H1 (cell line): ENCODE data around the gene CRYGD. TPM values are rescaled to one million over a fixed set of nuclear protein-coding genes. Genes with fewer than 3 reads are reported as not detected.

Experiments used
- CTCF ChIA-PET: fragments of 300-600 bp; sonication (Branson Sonifier 250); formaldehyde crosslinking; loops from one replicate; lab custom pipeline; 2021; ENCODE audit not compliant: partially characterized antibody; lab: Charles Lee
- POLR2A ChIA-PET: fragments of 300-600 bp; sonication (Branson Sonifier 250); formaldehyde crosslinking; loops from one replicate; lab custom pipeline; 2021; ENCODE audit warnings: inconsistent platforms; ENCODE audit not compliant: partially characterized antibody; lab: Charles Lee
- DNase-seq, 2 experiments: peaks; one replicate each; pipeline versions ENCODE4 v3.0.0 to v3.0.0-alpha.2; 2010 to 2022; ENCODE audit warnings: low spot score in 2 of 2, low read depth in 1 of 2, mixed read lengths in 1 of 2
- FAIRE-seq: peaks from 2 replicates; lab custom pipeline; 2011; peaks lifted over from hg19 to GRCh38; lab: Jason Lieb, UNC
- H2AFZ ChIP-seq: 2 replicates; pipeline ENCODE4 v1.8.1; 2012; ENCODE audit warnings: low read length, inconsistent platforms
- H2AK5ac ChIP-seq: 2 replicates; pipeline ENCODE4 v1.6.1; 2013; ENCODE audit warnings: low read depth, low read length
- H2BK120ac ChIP-seq: replicated peaks from 2 replicates; pipeline ENCODE3; 2013; ENCODE audit warnings: low read depth, low read length, inconsistent platforms
- H2BK12ac ChIP-seq: 2 replicates; pipeline ENCODE4 v1.6.1; 2013; ENCODE audit warnings: low read depth, low read length
- H2BK15ac ChIP-seq: 2 replicates; pipeline ENCODE4 v1.6.1; 2013; ENCODE audit warnings: low read length
- H2BK20ac ChIP-seq: 2 replicates; pipeline ENCODE4 v1.6.1; 2013; ENCODE audit warnings: low read length
- H2BK5ac ChIP-seq: 2 replicates; pipeline ENCODE4 v1.6.1; 2013; ENCODE audit warnings: low read depth, low read length
- H3K14ac ChIP-seq: 2 replicates; pipeline ENCODE4 v1.6.1; 2013; ENCODE audit warnings: inconsistent platforms; ENCODE audit not compliant: insufficient read length
- H3K18ac ChIP-seq: 2 replicates; pipeline ENCODE4 v1.6.1; 2013; ENCODE audit warnings: low read length; ENCODE audit errors: extremely low read depth
- H3K23ac ChIP-seq: 2 replicates; pipeline ENCODE4 v1.6.1; 2013; ENCODE audit warnings: inconsistent platforms; ENCODE audit not compliant: insufficient read length
- H3K23me2 ChIP-seq: 2 replicates; pipeline ENCODE4 v1.6.1; 2013; ENCODE audit warnings: low read depth, low read length
- H3K27ac ChIP-seq: 2 replicates; pipeline ENCODE4 v1.6.1; 2011; ENCODE audit warnings: low read depth, low read length, inconsistent platforms
- H3K27me3 ChIP-seq, 4 experiments: replicated peaks in 1 of 4; 1 replicate in 1 of 4; 2 replicates in 3 of 4; pipeline versions ENCODE4 v1.6.1 to v1.8.1; 2011 to 2013; ENCODE audit warnings: low read length in 3 of 4, mild to moderate bottlenecking in 3 of 4, inconsistent platforms in 2 of 4, mixed read lengths in 2 of 4, moderate library complexity in 1 of 4; ENCODE audit not compliant: control insufficient read depth in 3 of 4, insufficient read depth in 3 of 4; ENCODE audit errors: extremely low read depth in 1 of 4
- H3K36me3 ChIP-seq, 4 experiments: 2 replicates each; pipeline versions ENCODE4 v1.6.1 to v1.8.1; 2011 to 2013; ENCODE audit warnings: mild to moderate bottlenecking in 4 of 4, low read length in 3 of 4, moderate library complexity in 2 of 4, control low read depth in 1 of 4, inconsistent platforms in 1 of 4; ENCODE audit not compliant: insufficient read depth in 4 of 4, control insufficient read depth in 2 of 4
- H3K4ac ChIP-seq: replicated peaks from 2 replicates; pipeline ENCODE3; 2013; ENCODE audit warnings: low read length, low read depth, mixed read lengths, inconsistent platforms; ENCODE audit not compliant: insufficient read length
- H3K4me1 ChIP-seq, 4 experiments: replicated peaks in 1 of 4; 1 replicate in 1 of 4; 2 replicates in 3 of 4; pipeline versions ENCODE4 v1.6.1 to v1.8.1; 2011 to 2013; ENCODE audit warnings: low read length in 3 of 4, inconsistent platforms in 2 of 4, mixed read lengths in 1 of 4; ENCODE audit not compliant: insufficient read depth in 4 of 4, control insufficient read depth in 3 of 4
- H3K4me2 ChIP-seq, 2 experiments: 2 replicates each; pipeline versions ENCODE4 v1.6.1 to v1.8.1; 2011 to 2013; ENCODE audit warnings: low read depth in 2 of 2, low read length in 2 of 2, control low read depth in 1 of 2, inconsistent platforms in 1 of 2, mild to moderate bottlenecking in 1 of 2; ENCODE audit not compliant: insufficient read depth in 1 of 2
- H3K4me3 ChIP-seq, 4 experiments: fragments of 200-600, 300-600 bp in 1 of 4; sonication (generic), shearing (Covaris generic), sonication (Bioruptor Twin) in 1 of 4; 2 replicates each; pipeline versions ENCODE4 v1.5.1 to v1.8.1; 2011 to 2016; ENCODE audit warnings: low read length in 4 of 4, low read depth in 3 of 4, control low read depth in 2 of 4, inconsistent platforms in 2 of 4, mild to moderate bottlenecking in 2 of 4, mixed read lengths in 1 of 4, moderate library complexity in 1 of 4; ENCODE audit not compliant: insufficient read depth in 2 of 4; ENCODE audit errors: extremely low read depth in 1 of 4
- H3K56ac ChIP-seq: replicated peaks from 2 replicates; pipeline ENCODE3; 2013; ENCODE audit warnings: low read depth, mild to moderate bottlenecking, mixed read lengths, low read length, inconsistent platforms; ENCODE audit not compliant: insufficient read length
- H3K79me1 ChIP-seq: 2 replicates; pipeline ENCODE4 v1.6.1; 2013; ENCODE audit warnings: low read depth, low read length, control low read depth
- H3K79me2 ChIP-seq, 2 experiments: 2 replicates each; pipeline versions ENCODE4 v1.6.1 to v1.8.1; 2012 to 2013; ENCODE audit warnings: low read length in 2 of 2, mild to moderate bottlenecking in 2 of 2, inconsistent platforms in 1 of 2; ENCODE audit not compliant: insufficient read depth in 2 of 2, control insufficient read depth in 1 of 2
- H3K9ac ChIP-seq, 4 experiments: replicated peaks in 1 of 4; 1 replicate in 1 of 4; 2 replicates in 3 of 4; pipeline versions ENCODE4 v1.6.1 to v1.8.1; 2011 to 2013; ENCODE audit warnings: low read depth in 3 of 4, low read length in 3 of 4, control low read depth in 2 of 4, mild to moderate bottlenecking in 2 of 4, moderate library complexity in 2 of 4, inconsistent platforms in 1 of 4; ENCODE audit errors: extremely low read depth in 1 of 4
- H3K9me3 ChIP-seq, 2 experiments: 2 replicates each; pipeline versions ENCODE4 v1.6.1 to v1.8.1; 2012 to 2013; ENCODE audit warnings: mild to moderate bottlenecking in 2 of 2, moderate library complexity in 2 of 2, control low read depth in 1 of 2, inconsistent platforms in 1 of 2, low read depth in 1 of 2, low read length in 1 of 2, mixed read lengths in 1 of 2; ENCODE audit not compliant: insufficient read depth in 2 of 2
- H4K20me1 ChIP-seq, 2 experiments: replicated peaks in 1 of 2; 2 replicates each; pipeline versions ENCODE3 to v1.8.1; 2011 to 2013; ENCODE audit warnings: inconsistent platforms in 2 of 2, low read length in 2 of 2, mild to moderate bottlenecking in 1 of 2; ENCODE audit not compliant: insufficient read depth in 2 of 2, control insufficient read depth in 1 of 2
- H4K5ac ChIP-seq: 2 replicates; pipeline ENCODE4 v1.6.1; 2013; ENCODE audit warnings: low read length, low read depth, mixed read lengths, inconsistent platforms; ENCODE audit not compliant: insufficient read length
- H4K8ac ChIP-seq: 2 replicates; pipeline ENCODE4 v1.8.0; 2013; ENCODE audit warnings: mild to moderate bottlenecking, moderate library complexity, low read length, inconsistent platforms; ENCODE audit not compliant: insufficient read depth; ENCODE audit errors: extremely low read depth
- H4K91ac ChIP-seq: replicated peaks from 2 replicates; pipeline ENCODE3; 2013; ENCODE audit warnings: low read length, mixed read lengths, inconsistent platforms; ENCODE audit not compliant: insufficient read length
- SUZ12 ChIP-seq: fragments of 200-600 bp; sonication (generic); IDR thresholded peaks from 2 replicates; pipeline ENCODE4 v1.6.1; 2012; ENCODE audit warnings: mild to moderate bottlenecking, inconsistent platforms, low read length, moderate library complexity, mixed read lengths
- WGBS, 2 experiments: shearing (Covaris generic) in 1 of 2; methylation state at CpG; one replicate each; pipeline versions ENCODE4 v1.1.6 to v1.1.7; 2013 to 2015; ENCODE audit warnings: low lambda C conversion rate in 2 of 2, mixed read lengths in 2 of 2, inconsistent platforms in 1 of 2, low coverage in 1 of 2, missing lambda C conversion rate in 1 of 2; ENCODE audit not compliant: insufficient replicate concordance in 2 of 2, insufficient coverage in 1 of 2, insufficient read length in 1 of 2; ENCODE audit errors: extremely low coverage in 1 of 2, missing lambda C conversion rate in 1 of 2; 5-methylcytosine and 5-hydroxymethylcytosine counted together
- polyA plus RNA-seq, 7 experiments: library from polyadenylated mRNA; depleted of rRNA in 3 of 7; stranded (reverse) in 5 of 7; unstranded in 2 of 7; fragments of >200 nt in 5 of 7; fragments of 200-250 nt in 2 of 7; gene quantifications; 1 replicate in 5 of 7; 2 replicates in 1 of 7; 4 replicates in 1 of 7; pipeline versions ENCODE4 v1.2.1 to v1.2.3, GENCODE V29; 2011 to 2013; ENCODE audit warnings: missing spikeins in 2 of 7, mixed read lengths in 2 of 7
- total RNA-seq: library from RNA; stranded (reverse); fragmentation: NEBNext Ultra II Directional; extraction: Animal tissue kit (Norgen Biotek cat#: 25700); gene quantifications from 2 replicates; pipeline ENCODE4 v1.2.1, GENCODE V29; 2021

CRYGD gene
- total and polyA plus RNA-seq, 2 of the 8 experiments (the other 6 are each of a cell fraction or from before 2014, with no cell fraction given) = 2.9 to 7.1 TPM

DNA sequence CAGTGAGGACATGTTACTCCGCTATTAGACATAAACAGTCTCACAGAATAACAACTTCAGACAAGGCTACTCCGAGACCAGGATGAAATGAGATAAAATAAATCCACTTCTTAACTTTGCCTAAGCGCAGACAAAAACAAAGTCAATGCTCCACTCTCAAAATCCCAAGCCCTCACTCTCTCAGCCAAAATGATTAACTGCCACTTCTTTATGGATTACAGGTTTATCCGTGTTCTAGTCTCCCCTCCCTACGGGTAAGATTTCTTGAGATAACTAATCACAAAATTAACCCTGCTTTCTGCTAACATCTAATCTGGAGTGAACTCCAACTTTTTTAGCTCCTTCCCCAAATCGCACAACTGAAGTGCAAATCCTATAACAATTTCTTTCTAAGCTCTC lies 6.4 kb upstream of the CRYGD start:
- CTCF ChIA-PET = interaction anchor here (0.6 to 3.7 kb wide), 7 partner anchors 11 to 45 kb away, joined by 3 to 17 read pairs (median 4); no protein-coding TSS in a partner anchor

More for the DNA sequence above, 6.4 kb upstream of the CRYGD start:
- H2BK20ac ChIP-seq = no peak overlapping the region
- 89% methylated on average over 6 of the region's 6 CpGs; no CpG with 5 or more reads in 1 of the 2 experiments for WGBS, 2 experiments
- no peaks in the 10 kb centered on the region for H3K36me3 ChIP-seq
- no peak overlapping the region for H2BK12ac ChIP-seq
- H2BK5ac ChIP-seq = no peak overlapping the region
- H3K56ac ChIP-seq = no peak overlapping the region
- H3K23me2 ChIP-seq = no peaks in the 10 kb centered on the region
- H2BK15ac ChIP-seq = no peak overlapping the region
- no peak overlapping the region for H4K8ac ChIP-seq
- H3K4ac ChIP-seq = no peak overlapping the region
- H3K4me3 ChIP-seq = no peak overlapping the region
- H3K9ac ChIP-seq = no peak overlapping the region
- no peaks in the 10 kb centered on the region for H3K27me3 ChIP-seq
- no peaks in the 10 kb centered on the region for H3K4me1 ChIP-seq
- DNase-seq = no peak
- no peaks in the 10 kb centered on the region for H3K79me2 ChIP-seq
- H2AK5ac ChIP-seq = no peak overlapping the region
- H2AFZ ChIP-seq = no peak overlapping the region
- no peaks in the 10 kb centered on the region for H3K79me1 ChIP-seq
- TF ChIP-seq SUZ12 = no peak
- TF ChIP-seq, all 59 proteins: peak for 0
- POLR2A ChIA-PET = interaction anchor here (1.0 kb wide), 1 partner anchor 15 kb away, joined by 4 read pairs; the partner anchor contains the start of gene CRYGB
- no peak overlapping the region for H3K14ac ChIP-seq
- H3K23ac ChIP-seq = no peak overlapping the region
- no peak overlapping the region for H3K27ac ChIP-seq
- no peak overlapping the region for H3K4me2 ChIP-seq
- H4K20me1 ChIP-seq = no peaks in the 10 kb centered on the region
- no peak overlapping the region for H4K91ac ChIP-seq
- no peak for FAIRE-seq
- no peak overlapping the region for H2BK120ac ChIP-seq
- H4K5ac ChIP-seq = no peak overlapping the region
- H3K18ac ChIP-seq = no peak overlapping the region
- no peaks in the 10 kb centered on the region for H3K9me3 ChIP-seq
